ENCODE data around the gene CADPS.

GRCh38 chr3:62667714-62668113 is 207.5 kb downstream of the CADPS start:
- TF ChIP-seq ZNF274 (IDR thresholded peaks at IDR 0.05; ENCODE audit: low read depth, low read length) (no peak), SUZ12 (IDR thresholded peaks at IDR 0.05; ENCODE audit: extremely low read depth, insufficient read depth, insufficient read length) (no peak)
